ENCODE measurements around the gene MYBPC2. TPM values are rescaled to one million over a fixed set of nuclear protein-coding genes. Genes with fewer than 3 reads are reported as not detected.
"Not testable (repeated sequence)": the region's sequence is repeated elsewhere in the genome, so short reads cannot be mapped to it uniquely, and the experiment has no call there.

Gene MYBPC2
- total RNA-seq, 1 donor from 2014 or later = 0.12 TPM

GRCh38 chr19:50465986-50466705 is 33.5 kb downstream of the MYBPC2 start:
- DNase-seq (peak; percentile 85), ATAC-seq (peak; percentile 80)
- Histone ChIP-seq H3K4me1 (no peaks in the 10 kb centered on the region), H3K36me3 (no peaks in the 10 kb centered on the region), H3K27me3 (no peaks in the 10 kb centered on the region), H3K9me3 (no peaks in the 10 kb centered on the region), H3K27ac (no peak overlapping the region), H3K4me3 (no peak overlapping the region)
- intact Hi-C loops (cut with DNase I) = no loop called here
- TF ChIP-seq, protein P1, sequence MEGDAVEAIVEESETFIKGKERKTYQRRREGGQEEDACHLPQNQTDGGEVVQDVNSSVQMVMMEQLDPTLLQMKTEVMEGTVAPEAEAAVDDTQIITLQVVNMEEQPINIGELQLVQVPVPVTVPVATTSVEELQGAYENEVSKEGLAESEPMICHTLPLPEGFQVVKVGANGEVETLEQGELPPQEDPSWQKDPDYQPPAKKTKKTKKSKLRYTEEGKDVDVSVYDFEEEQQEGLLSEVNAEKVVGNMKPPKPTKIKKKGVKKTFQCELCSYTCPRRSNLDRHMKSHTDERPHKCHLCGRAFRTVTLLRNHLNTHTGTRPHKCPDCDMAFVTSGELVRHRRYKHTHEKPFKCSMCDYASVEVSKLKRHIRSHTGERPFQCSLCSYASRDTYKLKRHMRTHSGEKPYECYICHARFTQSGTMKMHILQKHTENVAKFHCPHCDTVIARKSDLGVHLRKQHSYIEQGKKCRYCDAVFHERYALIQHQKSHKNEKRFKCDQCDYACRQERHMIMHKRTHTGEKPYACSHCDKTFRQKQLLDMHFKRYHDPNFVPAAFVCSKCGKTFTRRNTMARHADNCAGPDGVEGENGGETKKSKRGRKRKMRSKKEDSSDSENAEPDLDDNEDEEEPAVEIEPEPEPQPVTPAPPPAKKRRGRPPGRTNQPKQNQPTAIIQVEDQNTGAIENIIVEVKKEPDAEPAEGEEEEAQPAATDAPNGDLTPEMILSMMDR (IDR thresholded peaks at IDR 0.05) = no peak

DNA sequence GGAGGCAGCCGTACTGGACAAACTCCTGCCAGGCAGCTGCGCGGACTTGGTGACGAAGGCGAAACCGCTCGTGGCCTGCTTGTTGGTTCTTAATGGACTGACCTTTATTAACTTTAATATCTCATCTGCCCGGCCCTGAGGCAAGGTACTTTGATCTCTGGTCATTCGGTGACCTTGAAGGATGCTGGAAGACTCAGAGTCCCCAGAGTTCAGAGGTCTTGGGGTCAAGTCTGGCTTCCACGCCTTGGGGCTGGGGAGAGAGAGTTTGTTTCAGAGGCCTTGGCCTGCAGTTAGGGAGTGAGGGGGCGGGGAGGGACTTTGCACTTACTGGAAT is 34.0 kb downstream of the MYBPC2 start:
- DNase-seq = no peak
- intact Hi-C loops (cut with DNase I) = no loop called here
- Histone ChIP-seq H3K27ac (no peak overlapping the region), H3K4me1 (no peaks in the 10 kb centered on the region), H3K9me3 (no peaks in the 10 kb centered on the region), H3K4me3 (no peak overlapping the region), H3K36me3 (no peaks in the 10 kb centered on the region), H3K27me3 (no peaks in the 10 kb centered on the region)
- no peak for ATAC-seq
- TF ChIP-seq, protein P1 (IDR thresholded peaks at IDR 0.05) = no peak

GRCh38 chr19:50467566-50467965 is 34.9 kb downstream of the MYBPC2 start:
- no peaks in the 10 kb centered on the region for H3K4me1 ChIP-seq
- intact Hi-C loops (cut with DNase I) = no loop called here
- TF ChIP-seq, protein P1 (IDR thresholded peaks at IDR 0.05) = no peak
- no peak overlapping the region for H3K27ac ChIP-seq
- DNase-seq = no peak
- no peak for ATAC-seq
- no peaks in the 10 kb centered on the region for H3K9me3 ChIP-seq
- no peaks in the 10 kb centered on the region for H3K36me3 ChIP-seq
- no peak overlapping the region for H3K4me3 ChIP-seq
- no peaks in the 10 kb centered on the region for H3K27me3 ChIP-seq

DNA sequence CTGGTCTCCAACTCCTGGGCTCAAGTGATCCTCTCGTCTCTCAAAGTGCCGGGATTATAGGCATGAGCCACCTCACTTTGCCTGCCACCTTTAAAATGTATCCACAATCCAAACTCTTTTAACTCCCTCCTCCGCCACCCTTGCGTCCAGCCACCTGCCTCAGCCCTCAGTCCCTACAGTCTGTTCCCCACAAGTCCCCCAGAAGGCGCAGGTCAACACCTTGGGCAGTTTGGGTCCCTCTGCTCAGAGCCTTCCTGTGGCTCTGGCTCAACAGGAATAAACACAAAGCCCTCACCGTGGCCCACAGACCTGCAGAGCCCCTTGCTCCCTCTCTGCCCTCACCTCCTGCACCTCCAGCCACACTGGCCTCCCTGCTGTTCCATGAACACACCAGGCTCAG is 36.1 kb downstream of the MYBPC2 start:
- no peak for ATAC-seq
- TF ChIP-seq, protein P1 (IDR thresholded peaks at IDR 0.05) = no peak
- no peaks in the 10 kb centered on the region for H3K9me3 ChIP-seq
- no peaks in the 10 kb centered on the region for H3K27me3 ChIP-seq
- no peak overlapping the region for H3K4me3 ChIP-seq
- intact Hi-C loops (cut with DNase I) = no loop called here
- DNase-seq = no peak
- no peaks in the 10 kb centered on the region for H3K4me1 ChIP-seq
- no peak overlapping the region for H3K27ac ChIP-seq
- no peaks in the 10 kb centered on the region for H3K36me3 ChIP-seq

DNA sequence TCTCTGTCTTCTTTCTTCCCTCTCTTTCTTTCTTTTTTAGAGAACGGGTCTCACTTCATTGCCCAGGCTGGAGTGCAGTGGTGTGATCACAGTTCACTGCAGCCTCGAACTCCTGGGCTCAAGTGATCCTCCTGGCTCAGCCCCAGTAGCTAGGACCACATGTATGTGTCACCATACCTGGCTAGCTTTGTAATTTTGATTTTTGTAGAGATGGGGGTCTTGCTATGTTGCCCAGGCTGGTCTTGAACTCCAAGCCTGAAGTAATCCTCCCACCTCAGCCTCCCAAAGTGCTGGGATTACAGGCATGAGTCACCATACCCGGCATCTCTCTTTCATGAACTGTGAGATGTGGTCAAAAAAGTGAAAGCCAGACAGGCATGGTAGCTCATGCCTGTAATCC is 40.6 kb downstream of the MYBPC2 start:
- intact Hi-C loops (cut with DNase I); H3K27me3 ChIP-seq; ATAC-seq; H3K9me3 ChIP-seq; H3K36me3 ChIP-seq; DNase-seq; H3K4me3 ChIP-seq; H3K27ac ChIP-seq: not testable (repeated sequence)
- H3K4me1 ChIP-seq = peaks cover 14% of the 10 kb centered on the region

DNA sequence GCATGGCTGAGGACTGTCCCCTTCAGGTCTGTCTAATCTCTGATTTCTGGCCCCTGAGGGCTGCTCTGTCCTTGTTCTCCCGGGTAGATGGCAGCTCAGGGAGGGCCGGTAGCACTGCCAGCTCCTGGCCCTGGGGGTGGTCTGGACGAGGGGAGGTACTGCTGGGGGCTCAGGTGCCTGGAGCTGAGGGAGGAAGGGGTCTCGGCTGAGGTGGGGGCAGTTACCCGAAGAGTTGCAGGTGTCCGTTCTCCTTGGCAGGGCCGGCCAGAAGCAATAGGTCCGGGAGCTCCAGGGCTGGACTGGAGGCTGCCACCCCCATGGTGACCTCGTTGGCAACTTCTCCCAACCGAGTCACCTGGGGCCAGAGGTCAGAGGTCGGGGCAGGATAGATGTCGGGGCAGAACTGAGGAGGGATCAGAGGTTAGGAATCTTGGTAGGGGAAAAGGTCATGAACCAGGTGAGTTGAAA is 42.4 kb downstream of the MYBPC2 start:
- intact Hi-C loops (cut with DNase I) = no loop called here
- TF ChIP-seq, protein P1 (IDR thresholded peaks at IDR 0.05) = no peak
- H3K27ac ChIP-seq = no peak overlapping the region
- DNase-seq (peak; percentile 62), ATAC-seq (no peak)
- no peak overlapping the region for H3K4me3 ChIP-seq
- no peaks in the 10 kb centered on the region for H3K9me3 ChIP-seq
- no peaks in the 10 kb centered on the region for H3K27me3 ChIP-seq
- H3K4me1 ChIP-seq = peaks cover 16% of the 10 kb centered on the region
- H3K36me3 ChIP-seq = peaks cover 14% of the 10 kb centered on the region

Data from upper lobe of right lung (tissue), 1 donor.